Endothelial cell (in vitro differentiated cells): ENCODE data around the gene GLT8D1. TPM values are rescaled to one million over a fixed set of nuclear protein-coding genes. Genes with fewer than 3 reads are reported as not detected.
A peak's percentile ranks its signal among the peaks of the same experiment; 100 is the strongest.

Source experiments
- DNase-seq: peaks from one replicate; pipeline ENCODE4 v3.0.0; 2021; ENCODE audit warnings: low spot score
- H3K27ac Mint-ChIP-seq: one replicate; pipeline ENCODE4 v1.8.0; 2021; ENCODE audit warnings: mixed read lengths, inconsistent platforms; ENCODE audit not compliant: unreplicated experiment
- H3K27me3 Mint-ChIP-seq: one replicate; pipeline ENCODE4 v1.8.0; 2021; ENCODE audit warnings: mild to moderate bottlenecking, moderate library complexity, mixed read lengths, inconsistent platforms; ENCODE audit not compliant: unreplicated experiment
- H3K36me3 Mint-ChIP-seq: one replicate; pipeline ENCODE4 v1.8.0; 2021; ENCODE audit warnings: mild to moderate bottlenecking, low read depth, mixed read lengths, inconsistent platforms; ENCODE audit not compliant: unreplicated experiment
- H3K4me1 Mint-ChIP-seq: one replicate; pipeline ENCODE4 v1.8.0; 2021; ENCODE audit warnings: mild to moderate bottlenecking, mixed read lengths, inconsistent platforms; ENCODE audit not compliant: unreplicated experiment
- H3K4me3 Mint-ChIP-seq: one replicate; pipeline ENCODE4 v1.8.0; 2021; ENCODE audit warnings: mild to moderate bottlenecking, mixed read lengths, inconsistent platforms; ENCODE audit not compliant: unreplicated experiment
- H3K9me3 Mint-ChIP-seq: one replicate; pipeline ENCODE4 v1.8.0; 2021; ENCODE audit warnings: mixed read lengths, inconsistent platforms; ENCODE audit not compliant: unreplicated experiment
- total RNA-seq: library from RNA; stranded (reverse); fragmentation: NEBNext Ultra II Directional; extraction: Animal tissue kit (Norgen Biotek cat#: 25700); gene quantifications from one replicate; pipeline ENCODE4 v1.2.1, GENCODE V29; 2021; ENCODE audit not compliant: unreplicated experiment
- TF ChIP-seq, protein P1 (sequence below): fragments of 200-600 bp; sonication (generic); IDR thresholded peaks from one replicate; pipeline ENCODE4 v1.5.0; 2021; ENCODE audit warnings: antibody characterized with exemption; ENCODE audit not compliant: unreplicated experiment

GLT8D1 gene
- total RNA-seq, 1 donor from 2014 or later = 54.7 TPM

DNA sequence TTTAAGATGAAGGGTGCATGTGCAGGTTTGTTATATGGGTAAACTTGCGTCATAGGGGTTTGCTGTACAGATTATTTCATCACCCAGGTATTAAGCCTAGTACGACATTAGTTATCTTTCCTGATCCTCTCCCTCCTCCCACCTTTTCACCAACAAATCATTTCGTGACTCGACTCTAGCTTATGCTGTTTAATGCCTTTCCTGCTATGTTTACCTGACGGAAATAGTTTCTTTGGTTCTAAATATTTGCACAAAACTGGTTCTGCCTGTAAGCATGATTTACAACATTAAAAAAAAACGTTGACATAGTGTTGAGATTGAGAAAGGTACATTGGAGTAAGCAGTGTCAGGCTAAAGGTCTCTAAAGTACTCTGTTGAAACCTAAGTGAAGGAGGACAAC lies 17.3 kb downstream of the GLT8D1 start:
- Mint-ChIP-seq H3K4me1 (peaks cover 16% of the 10 kb centered on the region), H3K27me3 (peaks cover 5% of the 10 kb centered on the region), H3K9me3 (no peaks in the 10 kb centered on the region), H3K36me3 (peaks cover 37% of the 10 kb centered on the region), H3K4me3 (no peak overlapping the region), H3K27ac (no peak overlapping the region)
- TF ChIP-seq, protein P1, sequence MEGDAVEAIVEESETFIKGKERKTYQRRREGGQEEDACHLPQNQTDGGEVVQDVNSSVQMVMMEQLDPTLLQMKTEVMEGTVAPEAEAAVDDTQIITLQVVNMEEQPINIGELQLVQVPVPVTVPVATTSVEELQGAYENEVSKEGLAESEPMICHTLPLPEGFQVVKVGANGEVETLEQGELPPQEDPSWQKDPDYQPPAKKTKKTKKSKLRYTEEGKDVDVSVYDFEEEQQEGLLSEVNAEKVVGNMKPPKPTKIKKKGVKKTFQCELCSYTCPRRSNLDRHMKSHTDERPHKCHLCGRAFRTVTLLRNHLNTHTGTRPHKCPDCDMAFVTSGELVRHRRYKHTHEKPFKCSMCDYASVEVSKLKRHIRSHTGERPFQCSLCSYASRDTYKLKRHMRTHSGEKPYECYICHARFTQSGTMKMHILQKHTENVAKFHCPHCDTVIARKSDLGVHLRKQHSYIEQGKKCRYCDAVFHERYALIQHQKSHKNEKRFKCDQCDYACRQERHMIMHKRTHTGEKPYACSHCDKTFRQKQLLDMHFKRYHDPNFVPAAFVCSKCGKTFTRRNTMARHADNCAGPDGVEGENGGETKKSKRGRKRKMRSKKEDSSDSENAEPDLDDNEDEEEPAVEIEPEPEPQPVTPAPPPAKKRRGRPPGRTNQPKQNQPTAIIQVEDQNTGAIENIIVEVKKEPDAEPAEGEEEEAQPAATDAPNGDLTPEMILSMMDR = no peak
- DNase-seq = no peak

DNA sequence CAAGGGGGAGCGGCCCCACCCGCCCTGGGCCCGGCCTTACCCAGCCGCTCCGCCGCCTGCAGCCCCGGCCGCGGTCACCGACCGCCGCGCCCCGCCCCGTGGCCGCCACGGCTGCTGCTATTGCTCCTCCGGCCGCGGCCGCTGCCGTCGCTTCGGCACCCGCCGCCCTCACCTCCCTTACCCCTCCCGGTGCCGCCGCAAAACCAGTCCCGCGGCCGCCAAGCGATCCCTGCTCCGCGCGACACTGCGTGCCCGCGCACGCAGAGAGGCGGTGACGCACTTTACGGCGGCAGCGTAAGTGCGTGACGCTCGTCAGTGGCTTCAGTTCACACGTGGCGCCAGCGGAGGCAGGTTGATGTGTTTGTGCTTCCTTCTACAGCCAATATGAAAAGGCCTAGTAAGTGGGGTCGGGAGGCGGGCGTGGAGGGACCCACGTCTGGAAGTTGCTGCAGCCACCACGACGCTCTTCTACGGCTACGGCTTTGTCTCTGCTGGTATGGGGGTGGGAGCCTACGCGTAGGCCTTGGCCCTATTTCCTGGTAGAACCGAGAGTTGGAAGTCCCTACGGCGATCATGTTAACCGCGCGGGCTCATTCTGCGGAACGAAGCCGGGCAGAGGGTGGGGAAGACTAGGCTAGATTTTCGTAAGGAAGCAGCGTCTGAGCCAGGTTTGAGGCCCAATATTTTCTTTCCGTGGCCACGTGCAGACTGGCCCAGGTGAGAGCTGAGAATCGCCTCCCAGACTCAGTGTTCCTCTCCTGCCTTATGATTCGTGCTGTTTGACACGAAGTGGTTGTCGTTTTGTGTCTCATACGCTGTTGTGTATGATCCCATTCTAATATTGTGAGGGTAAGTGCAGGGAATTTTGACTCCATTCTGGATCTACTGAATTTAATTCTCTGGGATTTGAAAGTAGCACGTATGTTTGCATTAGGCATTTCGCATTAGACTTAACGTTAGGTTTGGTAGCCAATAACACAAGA lies 19.6 kb downstream of the GLT8D1 start, which contains the start of the genes GNL3 and PBRM1:
Gene GNL3 (plus strand): TSS at position 324 of the 983 bp plus-strand sequence. CDS start 61 bp downstream, at position 385.
Gene PBRM1 (minus strand): TSS at position 205 of the 983 bp plus-strand sequence.
- Mint-ChIP-seq H3K36me3 (peaks cover 28% of the 10 kb centered on the region), H3K27me3 (peaks cover 5% of the 10 kb centered on the region), H3K4me1 (peaks cover 19% of the 10 kb centered on the region), H3K27ac (peak within 1 kb of the TSS; percentile 98), H3K4me3 (peak within 1 kb of the TSS; percentile 99), H3K9me3 (no peaks in the 10 kb centered on the region)
- TF ChIP-seq, protein P1 = no peak
- peak; percentile 93 for DNase-seq

GRCh38 chr3:52685285-52685708 lies 20.3 kb downstream of the GLT8D1 start:
- Mint-ChIP-seq H3K4me1 (peaks cover 19% of the 10 kb centered on the region), H3K27me3 (peaks cover 5% of the 10 kb centered on the region), H3K9me3 (no peaks in the 10 kb centered on the region), H3K27ac (peak overlapping the region; percentile 94), H3K4me3 (peak overlapping the region; percentile 94), H3K36me3 (peaks cover 27% of the 10 kb centered on the region)
- DNase-seq = peak; percentile 70
- TF ChIP-seq, protein P1 = no peak

DNA sequence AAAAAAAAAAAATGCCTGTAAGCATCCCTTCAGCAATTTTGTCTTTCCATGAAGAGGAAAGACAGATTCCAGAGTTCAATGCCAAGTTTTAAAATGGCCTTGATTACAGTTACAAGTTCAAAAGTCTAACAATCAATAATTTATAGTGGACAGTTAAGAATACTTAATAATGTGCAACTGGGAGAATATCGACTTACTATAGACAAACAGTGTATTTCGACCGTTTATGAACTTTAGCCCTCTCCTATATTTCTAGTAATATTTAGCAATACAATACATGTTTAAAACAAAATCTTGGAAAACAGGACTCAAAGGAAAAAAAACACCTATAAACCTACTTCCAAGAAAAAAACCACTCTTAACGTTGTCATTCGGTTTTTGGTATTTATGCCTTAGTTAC lies 21.4 kb downstream of the GLT8D1 start:
- Mint-ChIP-seq H3K9me3 (no peaks in the 10 kb centered on the region), H3K4me1 (peaks cover 19% of the 10 kb centered on the region), H3K27ac (peak overlapping the region; percentile 94), H3K27me3 (peaks cover 5% of the 10 kb centered on the region), H3K36me3 (peaks cover 21% of the 10 kb centered on the region), H3K4me3 (peak overlapping the region; percentile 94)
- TF ChIP-seq, protein P1 = no peak
- no peak for DNase-seq

- H3K4me1 Mint-ChIP-seq = peaks cover 19% of the 10 kb centered on the region
- no peak overlapping the region for H3K4me3 Mint-ChIP-seq
- H3K27ac Mint-ChIP-seq = no peak overlapping the region
- no peaks in the 10 kb centered on the region for H3K9me3 Mint-ChIP-seq
- peaks cover 22% of the 10 kb centered on the region for H3K36me3 Mint-ChIP-seq
- peaks cover 5% of the 10 kb centered on the region for H3K27me3 Mint-ChIP-seq
- TF ChIP-seq, protein P1 = no peak
- DNase-seq = no peak
Observed at GRCh38 chr3:52683611-52684010, 22.0 kb downstream of the GLT8D1 start.
